Measurements from ENCODE around the gene IDS.

IDS gene

DNA sequence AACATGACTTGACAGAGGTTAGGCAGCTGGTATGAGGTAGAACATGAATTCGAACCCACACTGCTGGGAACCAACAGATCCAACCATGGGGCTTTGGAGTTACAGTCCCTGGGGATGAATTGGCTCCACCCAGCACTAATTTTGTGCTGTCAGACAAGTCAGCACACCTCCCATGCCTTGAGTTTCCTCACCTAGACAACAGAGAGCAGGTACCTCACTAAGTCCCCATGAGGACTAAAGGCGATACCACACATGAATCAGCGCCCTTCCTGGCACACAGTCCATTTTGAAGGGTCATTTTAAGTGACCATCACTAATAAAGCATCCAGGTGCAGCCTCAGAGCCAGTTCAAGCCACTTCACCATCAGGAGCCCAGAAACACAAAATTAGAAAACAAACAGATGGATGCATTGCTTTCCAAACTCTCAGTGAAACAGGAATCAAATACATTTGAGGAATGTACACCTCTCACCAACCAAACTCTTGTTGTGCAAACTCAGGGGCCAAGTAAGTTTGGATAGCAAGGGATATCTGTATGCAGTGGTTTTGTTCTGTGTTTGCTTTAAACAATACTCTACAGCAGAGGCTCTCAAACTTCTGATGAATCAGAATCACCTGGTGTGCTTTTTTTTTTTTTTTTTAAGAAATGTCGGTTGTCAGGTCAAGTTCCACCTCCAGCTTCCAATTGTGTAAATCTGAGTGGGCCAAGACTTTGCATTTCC lies 10.1 kb downstream of the IDS start:
- TF ChIP-seq CTCF (IDR thresholded peaks at IDR 0.05): no peak

DNA sequence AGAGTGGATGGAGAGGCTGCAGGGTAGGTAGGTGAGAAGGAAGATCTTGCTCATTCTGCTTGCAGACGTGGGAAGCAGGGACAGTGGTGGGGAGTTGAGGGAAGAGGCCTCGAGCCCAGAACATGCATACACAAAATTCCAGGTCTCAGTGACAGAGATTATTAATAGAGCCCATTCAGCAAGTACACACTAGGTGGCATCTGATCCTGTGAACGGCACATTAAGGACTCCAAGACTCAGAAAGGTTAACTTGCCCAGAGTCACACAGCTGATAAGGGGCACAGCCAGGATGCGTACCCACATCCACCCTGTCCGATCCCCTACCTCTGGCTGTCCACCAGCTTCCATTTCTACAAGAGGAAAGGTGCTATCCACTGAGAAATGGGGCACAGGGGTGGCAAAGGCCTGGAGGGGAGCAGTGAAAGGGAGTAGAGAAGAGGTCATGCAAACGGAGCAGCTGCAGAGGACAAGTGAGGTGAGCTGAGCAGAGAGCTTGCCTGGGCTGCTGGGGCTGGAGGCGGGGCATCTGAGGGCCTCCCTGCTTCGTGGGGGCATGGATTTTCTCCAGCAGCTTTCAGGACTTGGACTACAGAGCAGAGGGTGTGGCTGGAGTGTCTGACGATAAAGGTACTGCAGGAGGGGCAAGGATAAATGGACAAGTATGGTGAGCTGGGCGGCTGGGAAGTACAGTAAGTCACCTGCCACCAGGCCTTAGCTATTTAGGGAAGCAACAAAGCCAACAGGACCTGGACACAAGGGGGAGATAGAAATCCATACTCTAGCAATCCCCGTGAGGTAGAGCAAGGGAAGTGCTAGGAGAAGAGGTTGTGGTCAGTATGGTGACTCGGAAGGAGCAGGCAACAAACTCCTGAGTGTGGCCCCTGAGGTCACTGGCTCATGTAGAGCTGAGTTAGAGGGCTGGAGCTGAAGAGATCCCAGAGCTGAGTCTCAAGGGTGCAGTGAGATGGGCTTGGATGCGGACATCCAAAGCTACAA lies 11.2 kb downstream of the IDS start:
- TF ChIP-seq CTCF (IDR thresholded peaks at IDR 0.05): no peak

GRCh38 chrX:149491812-149492211 lies 13.3 kb downstream of the IDS start:
- TF ChIP-seq CTCF (IDR thresholded peaks at IDR 0.05): no peak

GRCh38 chrX:149490100-149490499 lies 15.0 kb downstream of the IDS start:
- TF ChIP-seq CTCF (IDR thresholded peaks at IDR 0.05): no peak

- TF ChIP-seq CTCF (IDR thresholded peaks at IDR 0.05): peak; percentile 22; the same call in 1 of the 2 replicates
These were observed 17.8 kb downstream of the IDS start for GRCh38 chrX:149487292-149487691.

- no peak for TF ChIP-seq CTCF (IDR thresholded peaks at IDR 0.05)
These were observed 28.6 kb downstream of the IDS start for GRCh38 chrX:149476513-149476912.

- TF ChIP-seq CTCF (IDR thresholded peaks at IDR 0.05): no peak
These were observed 31.1 kb downstream of the IDS start for GRCh38 chrX:149473966-149474365.

Measured in LNCAP (cell line).